ENCODE data around the gene MPDZ.

MPDZ gene

GRCh38 chr9:13140843-13141592 lies 138.5 kb downstream of the MPDZ start:
- Histone ChIP-seq H3K27ac (ENCODE audit: low read depth, low read length, severe bottlenecking) (peak overlapping the region; percentile 57), H3K9me3 (ENCODE audit: control insufficient read depth, low read length) (no peaks in the 10 kb centered on the region), H3K4me1 (ENCODE audit: control insufficient read depth, insufficient read depth, low read length, poor library complexity, severe bottlenecking) (peaks cover 21% of the 10 kb centered on the region), H3K36me3 (ENCODE audit: control insufficient read depth, insufficient read depth, low read length) (peaks cover 27% of the 10 kb centered on the region), H3K4me3 (ENCODE audit: extremely low read depth, insufficient read depth, low read length, poor library complexity, severe bottlenecking) (no peak overlapping the region)
- WGBS, 2 experiments (ENCODE audit: insufficient coverage in 2 of 2) = 93 to 100% methylated on average over 1 to 3 of the region's 5 CpGs

DNA sequence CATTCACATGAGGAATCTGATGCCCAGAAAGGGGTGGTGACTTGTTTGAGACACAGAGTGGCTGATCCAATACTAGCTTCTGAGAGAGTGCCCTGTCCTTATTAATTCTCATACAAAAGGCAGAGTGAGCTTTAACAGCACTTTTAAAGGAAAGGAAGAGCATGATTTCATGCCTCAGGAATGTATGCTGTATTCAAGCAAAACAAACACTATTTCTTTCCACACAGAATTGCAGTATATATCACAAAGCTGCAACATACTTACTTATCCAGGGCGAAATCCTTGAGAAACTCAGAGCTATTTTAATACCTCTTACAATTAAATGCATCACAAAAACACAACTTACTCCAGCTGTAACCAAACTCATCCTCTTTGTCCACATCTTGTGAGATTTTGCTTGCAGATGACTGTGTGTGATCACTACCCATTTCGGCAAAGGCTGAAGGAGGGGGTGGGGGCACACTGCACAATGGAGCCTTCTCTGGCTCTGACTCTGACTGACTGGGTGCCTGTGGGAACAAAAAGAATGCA lies 139.8 kb downstream of the MPDZ start:
- H3K9me3 ChIP-seq (ENCODE audit: control insufficient read depth, low read length) = no peaks in the 10 kb centered on the region
- H3K27ac ChIP-seq (ENCODE audit: low read depth, low read length, severe bottlenecking) = peak overlapping the region; percentile 99
- WGBS, 2 experiments (ENCODE audit: insufficient coverage in 2 of 2) = 56 to 73% methylated on average over 1 of the region's 2 CpGs
- H3K36me3 ChIP-seq (ENCODE audit: control insufficient read depth, insufficient read depth, low read length) = peaks cover 41% of the 10 kb centered on the region
- H3K4me3 ChIP-seq (ENCODE audit: extremely low read depth, insufficient read depth, low read length, poor library complexity, severe bottlenecking) = no peak overlapping the region
- peaks cover 21% of the 10 kb centered on the region for H3K4me1 ChIP-seq (ENCODE audit: control insufficient read depth, insufficient read depth, low read length, poor library complexity, severe bottlenecking)

DNA sequence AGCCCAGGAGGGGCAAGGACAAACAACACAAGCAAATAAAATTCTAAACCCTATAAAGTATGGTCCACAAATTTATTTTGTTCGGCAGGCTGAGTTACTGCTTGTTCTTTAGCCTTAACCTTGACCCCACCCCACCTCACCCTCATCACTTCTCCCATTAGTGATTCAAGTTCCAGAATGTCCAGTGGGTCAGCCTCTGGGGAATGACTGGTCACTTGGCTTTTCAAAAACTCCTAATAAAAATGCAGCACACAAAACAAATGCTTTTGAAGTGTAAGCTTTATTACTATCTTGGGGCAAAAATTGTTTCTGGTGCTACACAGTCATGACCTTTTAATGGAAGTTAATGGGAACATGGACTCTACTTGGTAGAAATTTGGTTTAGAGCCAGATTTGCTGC lies 142.1 kb downstream of the MPDZ start:
- whole genome bisulfite sequencing, 2 experiments (ENCODE audit: insufficient coverage in 2 of 2) = 100% methylated on average over 1 of the region's 1 CpG
- Histone ChIP-seq H3K36me3 (ENCODE audit: control insufficient read depth, insufficient read depth, low read length) (peaks cover 54% of the 10 kb centered on the region), H3K4me1 (ENCODE audit: control insufficient read depth, insufficient read depth, low read length, poor library complexity, severe bottlenecking) (peaks cover 17% of the 10 kb centered on the region)

DNA sequence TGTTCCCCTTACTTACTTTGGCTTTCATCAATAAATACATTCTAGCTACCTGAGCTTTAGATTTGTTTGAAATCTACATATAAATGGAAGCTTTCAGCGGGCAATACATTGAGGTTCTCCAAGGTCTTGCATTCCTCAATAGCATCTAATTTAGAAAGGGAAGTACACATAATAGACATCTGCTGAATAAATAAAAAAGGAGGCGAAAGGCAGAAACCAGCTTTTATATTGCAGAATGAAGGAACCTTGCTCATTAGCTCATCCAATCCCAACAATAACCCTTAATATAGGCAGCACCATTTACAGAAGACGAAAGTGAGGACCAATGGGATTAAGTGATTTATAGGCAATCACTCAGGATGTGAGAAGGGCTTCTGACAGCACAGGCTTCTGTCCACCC lies 147.5 kb downstream of the MPDZ start:
- WGBS, 2 experiments (ENCODE audit: insufficient coverage in 2 of 2) = no CpG with 5 or more reads among the region's 3 CpGs
- H3K4me3 ChIP-seq (ENCODE audit: extremely low read depth, insufficient read depth, low read length, poor library complexity, severe bottlenecking) = no peak overlapping the region
- no peaks in the 10 kb centered on the region for H3K4me1 ChIP-seq (ENCODE audit: control insufficient read depth, insufficient read depth, low read length, poor library complexity, severe bottlenecking)
- no peak overlapping the region for H3K27ac ChIP-seq (ENCODE audit: low read depth, low read length, severe bottlenecking)
- H3K36me3 ChIP-seq (ENCODE audit: control insufficient read depth, insufficient read depth, low read length) = peaks cover 79% of the 10 kb centered on the region
- H3K9me3 ChIP-seq (ENCODE audit: control insufficient read depth, low read length) = no peaks in the 10 kb centered on the region

More for the DNA sequence above, 142.1 kb downstream of the MPDZ start:
- no peaks in the 10 kb centered on the region for H3K9me3 ChIP-seq (ENCODE audit: control insufficient read depth, low read length)
- no peak overlapping the region for H3K27ac ChIP-seq (ENCODE audit: low read depth, low read length, severe bottlenecking)
- H3K4me3 ChIP-seq (ENCODE audit: extremely low read depth, insufficient read depth, low read length, poor library complexity, severe bottlenecking) = no peak overlapping the region

GRCh38 chr9:13131416-13131815 lies 148.1 kb downstream of the MPDZ start:
- 95% methylated on average over 5 of the region's 6 CpGs for WGBS, 2 experiments (ENCODE audit: insufficient coverage in 2 of 2)
- Histone ChIP-seq H3K4me3 (ENCODE audit: extremely low read depth, insufficient read depth, low read length, poor library complexity, severe bottlenecking) (no peak overlapping the region), H3K4me1 (ENCODE audit: control insufficient read depth, insufficient read depth, low read length, poor library complexity, severe bottlenecking) (no peaks in the 10 kb centered on the region), H3K9me3 (ENCODE audit: control insufficient read depth, low read length) (no peaks in the 10 kb centered on the region), H3K36me3 (ENCODE audit: control insufficient read depth, insufficient read depth, low read length) (peaks cover 79% of the 10 kb centered on the region), H3K27ac (ENCODE audit: low read depth, low read length, severe bottlenecking) (no peak overlapping the region)

GRCh38 chr9:13128266-13128860 lies 151.1 kb downstream of the MPDZ start:
- Histone ChIP-seq H3K4me3 (ENCODE audit: extremely low read depth, insufficient read depth, low read length, poor library complexity, severe bottlenecking) (no peak overlapping the region), H3K9me3 (ENCODE audit: control insufficient read depth, low read length) (no peaks in the 10 kb centered on the region), H3K4me1 (ENCODE audit: control insufficient read depth, insufficient read depth, low read length, poor library complexity, severe bottlenecking) (no peaks in the 10 kb centered on the region), H3K36me3 (ENCODE audit: control insufficient read depth, insufficient read depth, low read length) (peaks cover 71% of the 10 kb centered on the region), H3K27ac (ENCODE audit: low read depth, low read length, severe bottlenecking) (no peak overlapping the region)
- 83% methylated on average over 1 of the region's 1 CpG; no CpG with 5 or more reads in 1 of the 2 experiments for WGBS, 2 experiments (ENCODE audit: insufficient coverage in 2 of 2)

DNA sequence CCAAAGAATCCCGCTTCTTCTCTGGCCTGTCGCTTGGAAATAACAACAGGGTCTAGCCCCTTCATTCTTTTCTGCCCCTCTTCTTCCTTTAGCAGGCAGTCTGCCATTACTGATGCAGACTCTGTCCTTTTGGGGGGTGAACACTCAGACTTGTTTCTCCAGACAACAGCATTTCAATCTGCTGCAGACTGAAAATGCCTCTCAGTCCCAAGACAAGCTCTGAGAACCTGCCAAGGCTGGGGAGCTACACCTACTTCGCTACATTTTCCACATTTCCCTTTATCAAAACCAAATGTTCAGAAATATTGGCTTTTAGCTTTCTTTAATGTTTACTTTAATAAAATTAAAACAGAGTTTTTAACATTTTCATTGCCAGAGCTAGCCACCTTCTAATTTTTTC lies 152.4 kb downstream of the MPDZ start:
- Histone ChIP-seq H3K4me3 (ENCODE audit: extremely low read depth, insufficient read depth, low read length, poor library complexity, severe bottlenecking) (no peak overlapping the region), H3K9me3 (ENCODE audit: control insufficient read depth, low read length) (no peaks in the 10 kb centered on the region), H3K27ac (ENCODE audit: low read depth, low read length, severe bottlenecking) (no peak overlapping the region), H3K4me1 (ENCODE audit: control insufficient read depth, insufficient read depth, low read length, poor library complexity, severe bottlenecking) (no peaks in the 10 kb centered on the region), H3K36me3 (ENCODE audit: control insufficient read depth, insufficient read depth, low read length) (peaks cover 73% of the 10 kb centered on the region)
- WGBS, 2 experiments (ENCODE audit: insufficient coverage in 2 of 2) = 86 to 100% methylated on average over 2 of the region's 3 CpGs

DNA sequence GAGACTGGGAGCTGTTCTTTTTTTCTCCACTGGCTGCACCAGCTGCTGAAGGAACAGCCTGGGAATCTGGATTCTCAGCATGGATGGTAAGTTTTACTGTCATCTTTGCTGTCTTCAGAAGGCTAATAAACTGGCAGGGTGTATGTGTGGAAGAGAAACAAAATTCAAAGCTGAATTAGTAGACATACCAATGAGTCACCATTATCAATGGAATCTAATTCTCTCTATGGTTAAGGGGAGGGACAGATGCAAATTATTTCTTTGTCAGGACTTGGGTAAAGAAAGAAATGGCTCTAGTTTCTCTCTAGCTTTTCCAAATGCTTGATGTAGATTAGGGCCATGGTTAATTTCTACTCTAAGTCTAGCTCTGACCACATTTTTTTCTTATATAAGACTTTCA lies 154.2 kb downstream of the MPDZ start:
- no peaks in the 10 kb centered on the region for H3K4me1 ChIP-seq (ENCODE audit: control insufficient read depth, insufficient read depth, low read length, poor library complexity, severe bottlenecking)
- H3K27ac ChIP-seq (ENCODE audit: low read depth, low read length, severe bottlenecking) = no peak overlapping the region
- H3K9me3 ChIP-seq (ENCODE audit: control insufficient read depth, low read length) = no peaks in the 10 kb centered on the region
- no peak overlapping the region for H3K4me3 ChIP-seq (ENCODE audit: extremely low read depth, insufficient read depth, low read length, poor library complexity, severe bottlenecking)
- peaks cover 73% of the 10 kb centered on the region for H3K36me3 ChIP-seq (ENCODE audit: control insufficient read depth, insufficient read depth, low read length)

GRCh38 chr9:13122756-13123369 lies 156.6 kb downstream of the MPDZ start:
- no peaks in the 10 kb centered on the region for H3K4me1 ChIP-seq (ENCODE audit: control insufficient read depth, insufficient read depth, low read length, poor library complexity, severe bottlenecking)
- H3K27ac ChIP-seq (ENCODE audit: low read depth, low read length, severe bottlenecking) = no peak overlapping the region
- no peak overlapping the region for H3K4me3 ChIP-seq (ENCODE audit: extremely low read depth, insufficient read depth, low read length, poor library complexity, severe bottlenecking)
- 97 to 100% methylated on average over 6 of the region's 9 CpGs for WGBS, 2 experiments (ENCODE audit: insufficient coverage in 2 of 2)
- no peaks in the 10 kb centered on the region for H3K9me3 ChIP-seq (ENCODE audit: control insufficient read depth, low read length)
- H3K36me3 ChIP-seq (ENCODE audit: control insufficient read depth, insufficient read depth, low read length) = peaks cover 70% of the 10 kb centered on the region

DNA sequence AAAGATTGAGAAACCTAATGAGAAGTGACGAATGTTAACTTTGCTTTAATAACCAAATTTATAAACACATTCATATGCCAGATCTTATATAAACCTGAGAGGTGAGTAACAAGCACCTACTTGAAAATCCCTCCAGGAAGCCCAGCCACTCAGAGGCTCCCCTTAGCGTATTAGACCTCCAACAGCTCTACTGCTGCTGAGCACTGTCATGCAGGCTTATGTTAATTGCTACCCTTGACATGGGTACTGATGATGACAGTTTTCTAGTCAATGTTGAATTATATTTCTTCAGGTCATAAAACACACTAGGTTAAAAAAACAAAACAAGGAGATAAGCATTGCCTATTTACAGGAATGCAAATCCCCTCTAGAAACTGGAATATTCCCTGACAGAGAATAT lies 161.2 kb downstream of the MPDZ start:
- no CpG with 5 or more reads among the region's 2 CpGs for WGBS, 2 experiments (ENCODE audit: insufficient coverage in 2 of 2)
- Histone ChIP-seq H3K36me3 (ENCODE audit: control insufficient read depth, insufficient read depth, low read length) (peaks cover 54% of the 10 kb centered on the region), H3K27ac (ENCODE audit: low read depth, low read length, severe bottlenecking) (no peak overlapping the region), H3K4me3 (ENCODE audit: extremely low read depth, insufficient read depth, low read length, poor library complexity, severe bottlenecking) (no peak overlapping the region), H3K9me3 (ENCODE audit: control insufficient read depth, low read length) (no peaks in the 10 kb centered on the region), H3K4me1 (ENCODE audit: control insufficient read depth, insufficient read depth, low read length, poor library complexity, severe bottlenecking) (no peaks in the 10 kb centered on the region)

DNA sequence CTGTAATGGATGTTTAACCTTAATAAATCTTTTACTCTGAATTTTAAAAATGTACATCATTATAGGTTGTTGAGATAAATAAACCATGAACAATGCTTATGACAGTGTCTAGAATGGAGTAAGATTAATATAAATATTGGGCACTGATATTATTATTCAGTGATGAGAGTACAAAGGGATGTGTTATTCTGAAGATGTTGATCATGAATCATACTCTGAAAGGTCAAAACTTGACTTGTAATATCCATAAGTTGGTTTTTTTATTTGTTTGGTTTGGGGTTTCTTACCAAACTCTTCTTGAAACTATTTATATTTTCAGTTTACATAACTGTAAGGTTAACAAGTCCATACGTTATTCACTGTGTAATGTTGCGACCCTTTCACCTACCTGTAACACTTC lies 163.2 kb downstream of the MPDZ start:
- WGBS, 2 experiments (ENCODE audit: insufficient coverage in 2 of 2) = no CpG with 5 or more reads among the region's 2 CpGs
- H3K4me3 ChIP-seq (ENCODE audit: extremely low read depth, insufficient read depth, low read length, poor library complexity, severe bottlenecking) = no peak overlapping the region
- H3K27ac ChIP-seq (ENCODE audit: low read depth, low read length, severe bottlenecking) = no peak overlapping the region
- H3K36me3 ChIP-seq (ENCODE audit: control insufficient read depth, insufficient read depth, low read length) = peaks cover 53% of the 10 kb centered on the region
- H3K4me1 ChIP-seq (ENCODE audit: control insufficient read depth, insufficient read depth, low read length, poor library complexity, severe bottlenecking) = no peaks in the 10 kb centered on the region
- no peaks in the 10 kb centered on the region for H3K9me3 ChIP-seq (ENCODE audit: control insufficient read depth, low read length)
